GM13976 (cell line): ENCODE measurements around the gene S100A9.
A peak's percentile ranks its signal among the peaks of the same experiment; 100 is the strongest.

Experiments used
- DNase-seq: peaks from one replicate; pipeline ENCODE4 v3.0.0; 2012; ENCODE audit warnings: low spot score
- CTCF ChIP-seq: IDR thresholded peaks from 2 replicates; pipeline ENCODE4 v1.5.1; 2012; ENCODE audit warnings: borderline replicate concordance, mild to moderate bottlenecking; ENCODE audit not compliant: insufficient read depth; ENCODE audit errors: extremely low read depth, missing control alignments, control extremely low read depth
- in situ Hi-C: fragments of 300-500 bp; cut with MboI; formaldehyde crosslinking; loops from one replicate; pipeline ENCODE4 v1.12.0; 2022; ENCODE audit warnings: low sequenced_read_pairs, mixed read lengths, inconsistent platforms; ENCODE audit not compliant: unreplicated experiment

Gene S100A9

GRCh38 chr1:153340356-153340755 lies 17.3 kb upstream of the S100A9 start:
- DNase-seq: no peak
- in situ Hi-C loops: no loop called here
- no peak for TF ChIP-seq CTCF

GRCh38 chr1:153341431-153341934 lies 16.2 kb upstream of the S100A9 start:
- no peak for TF ChIP-seq CTCF
- in situ Hi-C loops: no loop called here
- DNase-seq: no peak

- in situ Hi-C loops: no loop called here
- DNase-seq: peak; percentile 6
- no peak for TF ChIP-seq CTCF
These were observed 15.5 kb upstream of the S100A9 start for GRCh38 chr1:153342178-153342577.

GRCh38 chr1:153343040-153343681 lies 14.5 kb upstream of the S100A9 start:
- TF ChIP-seq CTCF: no peak
- in situ Hi-C loops: no loop called here
- DNase-seq: peak; percentile 4

- TF ChIP-seq CTCF: no peak
- in situ Hi-C loops: no loop called here
- peak; percentile 32 for DNase-seq
These were observed 13.6 kb upstream of the S100A9 start for GRCh38 chr1:153343811-153344717.

GRCh38 chr1:153344718-153345025 lies 13.0 kb upstream of the S100A9 start:
- peak; percentile 19 for DNase-seq
- TF ChIP-seq CTCF: no peak
- in situ Hi-C loops: no loop called here
